GM18520 (cell line): Measurements from ENCODE around the gene COQ8A.

Experiments
- ATAC-seq: cut with Tn5 transposase; IDR thresholded peaks from one replicate; pipeline ENCODE4 v1.9.1; 2021; ENCODE audit not compliant: unreplicated experiment

Gene COQ8A

DNA sequence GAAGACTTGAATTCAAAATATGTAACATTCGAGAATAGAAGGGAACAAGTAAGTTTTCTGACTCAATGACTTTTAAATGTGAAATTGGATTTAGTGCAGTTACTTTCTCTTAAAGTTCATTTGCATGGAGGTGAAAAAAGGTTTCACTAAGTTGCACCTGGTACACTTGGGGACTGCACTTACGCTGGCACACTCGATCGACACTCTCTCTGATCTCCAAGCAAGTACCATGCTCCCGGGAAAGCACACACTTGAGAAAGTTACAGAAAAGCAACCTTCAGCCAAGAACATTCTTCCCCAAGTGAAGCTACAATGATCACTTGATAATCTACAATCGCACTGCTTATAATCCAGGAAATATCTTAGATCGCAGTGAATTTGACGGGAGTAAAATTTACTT is 63.1 kb downstream of the COQ8A start:
- ATAC-seq, result no peak

- ATAC-seq, result no peak
These were observed 64.7 kb downstream of the COQ8A start for GRCh38 chr1:227004796-227005195.

- ATAC-seq, result peak; percentile 56
These were observed 66.2 kb downstream of the COQ8A start for GRCh38 chr1:227006226-227006796.

DNA sequence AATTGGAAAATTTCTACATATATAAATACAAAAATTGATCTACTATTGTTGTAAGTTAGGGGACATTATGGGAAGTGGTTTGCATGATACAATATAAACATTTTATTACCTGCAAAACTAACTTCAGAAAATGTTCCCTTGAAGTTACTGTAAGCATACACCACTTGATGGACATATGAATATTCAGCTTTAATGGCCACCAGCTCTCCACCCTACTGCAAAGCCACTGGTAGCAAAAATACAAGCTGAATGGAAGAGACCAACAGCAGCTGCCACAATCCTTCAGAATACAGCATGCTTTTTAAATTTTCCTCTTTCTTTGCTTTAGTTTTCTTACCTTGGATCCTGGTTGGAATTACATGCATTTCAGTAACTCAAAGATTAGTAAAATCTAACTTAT is 69.8 kb downstream of the COQ8A start:
- no peak for ATAC-seq

DNA sequence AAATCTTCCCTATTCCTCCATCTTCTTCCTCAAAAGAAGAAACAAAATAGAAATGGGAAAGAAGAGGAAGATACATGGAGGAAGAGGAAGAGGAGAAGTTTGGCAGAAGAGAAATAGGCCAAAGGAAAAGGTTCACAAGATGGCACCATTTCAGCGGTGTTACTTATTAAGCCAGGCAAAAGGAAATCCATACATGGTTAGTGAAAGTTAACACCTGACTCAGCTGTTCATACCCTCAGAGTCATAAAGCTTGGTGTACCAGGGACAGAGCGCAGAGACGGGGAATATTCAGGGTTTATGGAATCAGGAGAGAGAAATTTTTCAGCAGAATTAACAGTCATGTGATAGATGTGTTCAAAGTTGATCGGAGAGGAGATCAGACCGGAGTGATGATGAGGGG is 70.6 kb downstream of the COQ8A start:
- no peak for ATAC-seq

DNA sequence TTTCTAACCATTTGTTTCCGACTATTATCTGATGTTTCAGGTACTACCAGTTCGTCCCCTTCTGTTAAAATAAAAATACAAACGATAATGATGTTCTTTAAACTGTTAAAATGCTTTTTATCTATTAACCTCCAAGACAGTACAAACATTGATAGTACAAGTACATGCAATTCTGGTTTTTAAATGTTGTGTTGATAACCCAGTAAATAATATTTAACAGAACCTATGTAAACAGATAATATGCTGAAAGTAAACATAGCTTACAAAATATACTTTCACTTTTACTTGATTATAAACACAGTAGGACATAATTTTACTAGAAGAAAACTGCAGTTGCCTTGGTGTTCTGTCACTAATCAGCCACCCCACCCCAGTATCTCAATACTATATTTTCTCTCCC is 76.9 kb downstream of the COQ8A start:
- ATAC-seq, result no peak

DNA sequence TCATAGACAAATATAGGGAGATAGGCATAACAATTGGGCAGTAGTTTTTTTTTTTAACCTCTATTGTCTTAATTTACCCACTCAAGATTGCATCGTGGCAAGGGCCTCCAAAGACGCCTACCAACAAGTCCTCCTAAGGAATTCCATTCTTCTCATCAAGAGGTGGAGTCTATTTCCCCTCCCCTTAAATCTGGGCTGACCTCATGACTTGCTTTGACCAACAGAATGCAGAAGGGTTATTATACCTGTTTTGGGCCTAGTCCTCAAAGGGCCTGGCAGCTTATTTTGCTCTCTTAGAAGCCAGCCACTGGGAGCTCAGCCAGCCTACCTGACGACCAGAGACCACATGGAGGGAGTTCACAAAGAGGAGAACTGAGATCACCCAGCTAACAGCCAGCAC is 92.3 kb downstream of the COQ8A start:
- ATAC-seq, result no peak

DNA sequence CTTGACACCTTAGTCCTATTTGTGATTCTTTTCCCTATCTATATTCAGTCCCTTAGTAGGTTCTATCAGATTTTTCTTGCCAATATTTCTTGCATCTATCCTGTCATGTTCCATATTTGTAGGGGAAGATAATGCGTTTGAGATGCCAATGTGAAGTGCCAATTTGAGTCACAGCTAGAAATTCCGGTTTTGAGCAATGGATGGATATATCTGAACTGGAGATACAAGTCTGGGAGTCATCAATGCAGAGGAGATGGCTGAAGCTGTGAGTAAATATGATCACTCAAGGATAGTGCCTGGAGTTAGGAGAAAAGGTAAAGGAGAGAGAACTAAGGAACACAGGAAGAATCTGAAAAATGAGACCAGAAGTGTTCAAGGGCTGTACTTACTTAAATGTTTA is 93.8 kb downstream of the COQ8A start:
- no peak for ATAC-seq

DNA sequence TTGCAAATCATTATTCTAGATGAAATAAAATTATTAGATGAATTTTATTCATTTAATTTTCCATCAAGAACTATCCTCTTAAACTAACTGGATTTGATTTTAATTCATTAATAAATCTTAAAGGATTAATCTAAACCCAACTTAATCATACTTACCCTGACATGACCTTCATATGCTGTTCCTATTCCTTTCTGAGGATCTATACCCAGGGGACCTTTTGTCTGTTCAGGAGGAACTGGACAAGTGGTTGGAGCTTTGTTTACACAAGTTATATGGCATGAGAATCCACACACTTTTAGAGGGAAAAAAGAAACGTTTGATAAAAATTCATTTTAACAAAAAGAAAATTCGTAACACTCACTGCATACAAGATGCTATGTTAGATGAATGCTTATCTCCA is 95.2 kb downstream of the COQ8A start:
- ATAC-seq, result no peak

GRCh38 chr1:227037121-227037520 is 97.0 kb downstream of the COQ8A start:
- no peak for ATAC-seq
